GM18511 (cell line): ENCODE measurements around the gene OTUD5.
"Not testable (repeated sequence)": the region's sequence is repeated elsewhere in the genome, so short reads cannot be mapped to it uniquely, and the experiment has no call there.

Experiments used
- ATAC-seq: cut with Tn5 transposase; IDR thresholded peaks from one replicate; pipeline ENCODE4 v1.9.1; 2021; ENCODE audit warnings: mild to moderate bottlenecking, moderate library complexity; ENCODE audit not compliant: unreplicated experiment

The OTUD5 gene

GRCh38 chrX:48957477-48957826 lies at the start of gene OTUD5:
Gene OTUD5 (minus strand): TSS chrX:48957607. CDS start chrX:48957570, 37 bp downstream.
- peak; percentile 47 for ATAC-seq

- no peak for ATAC-seq
Measured at GRCh38 chrX:49003696-49004095, 46.3 kb upstream of the OTUD5 start.

GRCh38 chrX:49002091-49002935 lies 44.9 kb upstream of the OTUD5 start, which contains the start of gene GRIPAP1:
Gene GRIPAP1 (minus strand): TSS chrX:49002264. CDS start chrX:49002229, 35 bp downstream.
- ATAC-seq = peak; percentile 81

- ATAC-seq = peak; percentile 46
Measured at GRCh38 chrX:49001521-49002090, 44.2 kb upstream of the OTUD5 start.

- no peak for ATAC-seq
Measured at GRCh38 chrX:49000636-49001035, 43.2 kb upstream of the OTUD5 start.

GRCh38 chrX:48999030-48999429 lies 41.6 kb upstream of the OTUD5 start:
- no peak for ATAC-seq

GRCh38 chrX:48998391-48998790 lies 41.0 kb upstream of the OTUD5 start:
- no peak for ATAC-seq

GRCh38 chrX:48997865-48998264 lies 40.5 kb upstream of the OTUD5 start:
- no peak for ATAC-seq

- ATAC-seq = no peak
Measured at GRCh38 chrX:48997455-48997854, 40.0 kb upstream of the OTUD5 start.

GRCh38 chrX:48996969-48997368 lies 39.6 kb upstream of the OTUD5 start:
- ATAC-seq = no peak

- no peak for ATAC-seq
Measured at GRCh38 chrX:48992341-48992740, 34.9 kb upstream of the OTUD5 start.

- no peak for ATAC-seq
Measured at GRCh38 chrX:48989483-48989882, 32.1 kb upstream of the OTUD5 start.

GRCh38 chrX:48983896-48984295 lies 26.5 kb upstream of the OTUD5 start:
- no peak for ATAC-seq

- no peak for ATAC-seq
Measured at GRCh38 chrX:48983081-48983480, 25.7 kb upstream of the OTUD5 start.

GRCh38 chrX:48981178-48981577 lies 23.8 kb upstream of the OTUD5 start:
- no peak for ATAC-seq

GRCh38 chrX:48980341-48980740 lies 22.9 kb upstream of the OTUD5 start:
- not testable (repeated sequence) for ATAC-seq

GRCh38 chrX:48978226-48978625 lies 20.8 kb upstream of the OTUD5 start:
- ATAC-seq = no peak

- ATAC-seq = no peak
Measured at GRCh38 chrX:48976086-48976485, 18.7 kb upstream of the OTUD5 start.

- no peak for ATAC-seq
Measured at GRCh38 chrX:48975541-48975940, 18.1 kb upstream of the OTUD5 start.

GRCh38 chrX:48975041-48975440 lies 17.6 kb upstream of the OTUD5 start:
- ATAC-seq = no peak

GRCh38 chrX:48974574-48974973 lies 17.2 kb upstream of the OTUD5 start:
- ATAC-seq = no peak

GRCh38 chrX:48974033-48974432 lies 16.6 kb upstream of the OTUD5 start:
- ATAC-seq = no peak
